ENCODE data around the gene ARHGAP4. TPM values are rescaled to one million over a fixed set of nuclear protein-coding genes. Genes with fewer than 3 reads are reported as not detected.

Gene ARHGAP4
- total RNA-seq, 2 experiments from 2014 or later, result 317 to 324 TPM

Other genes starting within 250 kb of the ARHGAP4 start
- 1 to 10 TPM in 1 of 2 experiments, under 1 TPM in 1; 0.82 to 1.3 TPM for gene SLC6A8, start 238.3 kb downstream of the ARHGAP4 start, total RNA-seq
- 100 to 1,000 TPM; 155 to 158 TPM for gene BCAP31, start 201.9 kb downstream of the ARHGAP4 start, total RNA-seq
- 10 to 100 TPM; 14.6 to 15.9 TPM for gene ABCD1, start 201.4 kb downstream of the ARHGAP4 start, total RNA-seq
- gene PLXNB3, start 162.0 kb downstream of the ARHGAP4 start, total RNA-seq, result 1 to 10 TPM in 1 of 2 experiments, under 1 TPM in 1; 0.83 to 1.4 TPM
- gene SRPK3, start 145.2 kb downstream of the ARHGAP4 start, total RNA-seq, result not detected
- 10 to 100 TPM; 63.2 to 66.9 TPM for gene IDH3G, start 131.9 kb downstream of the ARHGAP4 start, total RNA-seq
- 100 to 1,000 TPM; 182 to 190 TPM for gene SSR4, start 131.6 kb downstream of the ARHGAP4 start, total RNA-seq
- under 1 TPM; 0.10 to 0.16 TPM for gene PDZD4, start 95.7 kb downstream of the ARHGAP4 start, total RNA-seq
- 1 to 10 TPM; 7.1 to 7.5 TPM for gene L1CAM, start 40.1 kb downstream of the ARHGAP4 start, total RNA-seq
- gene AVPR2, start 21.6 kb downstream of the ARHGAP4 start, total RNA-seq, result not detected
- 100 to 1,000 TPM in 1 of 2 experiments, 10 to 100 TPM in 1; 98.9 to 106 TPM for gene NAA10, start 8.8 kb upstream of the ARHGAP4 start, total RNA-seq
- gene RENBP, start 18.4 kb upstream of the ARHGAP4 start, total RNA-seq, result 10 to 100 TPM; 12.1 to 13.6 TPM
- gene HCFC1, start 45.6 kb upstream of the ARHGAP4 start, total RNA-seq, result 100 to 1,000 TPM; 141 to 146 TPM
- gene TMEM187, start 46.5 kb upstream of the ARHGAP4 start, total RNA-seq, result 1 to 10 TPM; 5.9 to 6.2 TPM
- gene IRAK1, start 93.6 kb upstream of the ARHGAP4 start, total RNA-seq, result 100 to 1,000 TPM; 164 to 165 TPM
- gene MECP2, start 171.5 kb upstream of the ARHGAP4 start, total RNA-seq, result 10 to 100 TPM; 65.4 to 65.5 TPM
- not detected for gene OPN1LW, start 218.0 kb upstream of the ARHGAP4 start, total RNA-seq